OCI-LY3 (cell line): ENCODE measurements around the gene BCL6.

Source experiments
- H2AFZ ChIP-seq: fragments of 200-600, 300-600 bp; shearing (Covaris generic); 2 replicates; pipeline ENCODE4 v1.6.0; 2014; ENCODE audit warnings: antibody characterized with exemption, low read depth, low read length
- H3K27ac ChIP-seq: fragments of 200-600, 300-600 bp; sonication (generic); 2 replicates; pipeline ENCODE4 v1.5.1; 2014; ENCODE audit warnings: mild to moderate bottlenecking, low read length, moderate library complexity, mixed read lengths
- H3K27me3 ChIP-seq: fragments of 200-600, 300-600 bp; sonication (generic); 2 replicates; pipeline ENCODE4 v1.6.1; 2014; ENCODE audit warnings: low read depth, low read length, mixed read lengths
- H3K36me3 ChIP-seq: fragments of 200-600, 300-600 bp; sonication (generic); replicated peaks from 2 replicates; pipeline ENCODE3; 2014; ENCODE audit warnings: low read depth, low read length, mixed read lengths
- H3K4me1 ChIP-seq: fragments of 300-600, 200-600 bp; sonication (generic); 2 replicates; pipeline ENCODE4 v1.6.1; 2014; ENCODE audit warnings: low read length, mixed read lengths
- H3K4me2 ChIP-seq: fragments of 200-600, 300-600 bp; sonication (generic); 2 replicates; pipeline ENCODE4 v1.6.1; 2014; ENCODE audit warnings: low read length, mixed read lengths
- H3K4me3 ChIP-seq: fragments of 300-600, 200-600 bp; sonication (generic); 2 replicates; pipeline ENCODE4 v1.5.1; 2014; ENCODE audit warnings: antibody characterized with exemption, mild to moderate bottlenecking, low read length, moderate library complexity
- H3K79me2 ChIP-seq: fragments of 300-600, 200-600 bp; shearing (Covaris generic); 2 replicates; pipeline ENCODE4 v1.6.1; 2014; ENCODE audit warnings: mild to moderate bottlenecking, low read length, mixed read lengths
- H3K9ac ChIP-seq: fragments of 300-600, 200-600 bp; shearing (Covaris generic); 2 replicates; pipeline ENCODE4 v1.6.0; 2014; ENCODE audit warnings: mild to moderate bottlenecking, low read length, moderate library complexity
- H3K9me3 ChIP-seq: fragments of 200-600, 300-600 bp; shearing (Covaris generic); 2 replicates; pipeline ENCODE4 v1.6.1; 2014; ENCODE audit warnings: low read length, mixed read lengths; ENCODE audit not compliant: insufficient read depth
- H4K20me1 ChIP-seq: fragments of 200-600, 300-600 bp; sonication (generic); 2 replicates; pipeline ENCODE4 v1.6.1; 2016; ENCODE audit warnings: low read length, mixed read lengths; ENCODE audit not compliant: insufficient read depth
- CTCF ChIP-seq: fragments of 200-600, 300-600 bp; sonication (generic); IDR thresholded peaks from 2 replicates; pipeline ENCODE4 v1.5.1; 2014; ENCODE audit warnings: antibody characterized with exemption, low read length, low read depth
- EZH2phosphoT487 ChIP-seq: fragments of 200-600 bp; shearing (Covaris generic); IDR thresholded peaks from 2 replicates; pipeline ENCODE4 v1.6.1; 2018; ENCODE audit warnings: antibody characterized with exemption, mixed run types, low read depth

Gene BCL6

GRCh38 chr3:187739561-187740332 is 5.5 kb downstream of the BCL6 start:
- peak overlapping the region; percentile 99 for H3K4me2 ChIP-seq
- peak overlapping the region; percentile 84 for H3K27ac ChIP-seq
- no peaks in the 10 kb centered on the region for H3K9me3 ChIP-seq
- peak overlapping the region; percentile 87 for H3K4me3 ChIP-seq
- no peak for TF ChIP-seq EZH2phosphoT487
- TF ChIP-seq CTCF: peak; percentile 94
- H4K20me1 ChIP-seq: peaks cover 70% of the 10 kb centered on the region
- H3K36me3 ChIP-seq: peaks cover 33% of the 10 kb centered on the region
- H3K4me1 ChIP-seq: peaks cover 44% of the 10 kb centered on the region
- peak overlapping the region; percentile 91 for H3K9ac ChIP-seq
- H2AFZ ChIP-seq: no peak overlapping the region; the same call in 1 of the 2 replicates
- no peaks in the 10 kb centered on the region for H3K27me3 ChIP-seq
- peaks cover 100% of the 10 kb centered on the region for H3K79me2 ChIP-seq

- H3K9me3 ChIP-seq: no peaks in the 10 kb centered on the region
- H3K9ac ChIP-seq: peak overlapping the region; percentile 91
- no peak overlapping the region for H2AFZ ChIP-seq
- H3K4me1 ChIP-seq: peaks cover 44% of the 10 kb centered on the region
- peak overlapping the region; percentile 99 for H3K4me2 ChIP-seq
- TF ChIP-seq EZH2phosphoT487: no peak
- no peak for TF ChIP-seq CTCF
- H3K27ac ChIP-seq: peak overlapping the region; percentile 84
- H3K27me3 ChIP-seq: no peaks in the 10 kb centered on the region
- H4K20me1 ChIP-seq: peaks cover 76% of the 10 kb centered on the region
- H3K4me3 ChIP-seq: peak overlapping the region; percentile 87
- H3K36me3 ChIP-seq: peaks cover 39% of the 10 kb centered on the region
- H3K79me2 ChIP-seq: peaks cover 100% of the 10 kb centered on the region
These were observed 6.1 kb downstream of the BCL6 start for GRCh38 chr3:187739094-187739560.

- peaks cover 94% of the 10 kb centered on the region for H3K79me2 ChIP-seq
- no peak overlapping the region for H2AFZ ChIP-seq
- peak overlapping the region; percentile 99 for H3K4me2 ChIP-seq
- no peaks in the 10 kb centered on the region for H3K9me3 ChIP-seq
- H3K27me3 ChIP-seq: no peaks in the 10 kb centered on the region
- peaks cover 82% of the 10 kb centered on the region for H4K20me1 ChIP-seq
- H3K4me1 ChIP-seq: peaks cover 44% of the 10 kb centered on the region
- H3K9ac ChIP-seq: peak overlapping the region; percentile 91
- no peak for TF ChIP-seq EZH2phosphoT487
- peak; percentile 78 for TF ChIP-seq CTCF
- peak overlapping the region; percentile 87 for H3K4me3 ChIP-seq
- peak overlapping the region; percentile 84 for H3K27ac ChIP-seq
- peaks cover 43% of the 10 kb centered on the region for H3K36me3 ChIP-seq
These were observed 6.8 kb downstream of the BCL6 start for GRCh38 chr3:187738331-187739093.

GRCh38 chr3:187738071-187738330 is 7.3 kb downstream of the BCL6 start:
- Histone ChIP-seq H2AFZ (no peak overlapping the region), H3K27ac (peak overlapping the region; percentile 58), H3K4me1 (peaks cover 44% of the 10 kb centered on the region), H3K4me3 (peak overlapping the region; percentile 87), H3K27me3 (no peaks in the 10 kb centered on the region), H3K4me2 (peak overlapping the region; percentile 99), H3K79me2 (peaks cover 93% of the 10 kb centered on the region), H3K9me3 (no peaks in the 10 kb centered on the region), H3K9ac (peak overlapping the region; percentile 91), H4K20me1 (peaks cover 87% of the 10 kb centered on the region), H3K36me3 (peaks cover 48% of the 10 kb centered on the region)
- no peak for TF ChIP-seq EZH2phosphoT487
- TF ChIP-seq CTCF: no peak
